SJCRH30 (cell line): Measurements from ENCODE around the gene GAS2. TPM values are rescaled to one million over a fixed set of nuclear protein-coding genes. Genes with fewer than 3 reads are reported as not detected.

Source experiments
- DNase-seq, 2 experiments: peaks; one replicate each; pipeline ENCODE4 v3.0.0-alpha.2; 2015 to 2020
- H3K27ac ChIP-seq: fragments of 250-450 bp; sonication (Bioruptor Pico); 2 replicates; pipeline ENCODE4 v1.5.1; 2020; ENCODE audit warnings: mild to moderate bottlenecking, moderate library complexity
- H3K27me3 ChIP-seq: fragments of 250-450 bp; sonication (Bioruptor Pico); 2 replicates; pipeline ENCODE4 v1.5.1; 2020; ENCODE audit warnings: mild to moderate bottlenecking, moderate library complexity
- H3K36me3 ChIP-seq: fragments of 250-450 bp; sonication (Bioruptor Pico); 2 replicates; pipeline ENCODE4 v1.5.1; 2020; ENCODE audit warnings: mild to moderate bottlenecking, moderate library complexity
- H3K4me1 ChIP-seq: fragments of 250-450 bp; sonication (Bioruptor Pico); 2 replicates; pipeline ENCODE4 v1.5.1; 2020; ENCODE audit warnings: mild to moderate bottlenecking, moderate library complexity
- H3K4me3 ChIP-seq: fragments of 250-450 bp; sonication (Bioruptor Pico); 2 replicates; pipeline ENCODE4 v1.5.1; 2020; ENCODE audit warnings: mild to moderate bottlenecking, moderate library complexity
- H3K9me3 ChIP-seq: fragments of 250-450 bp; sonication (Bioruptor Pico); replicated peaks from 2 replicates; pipeline ENCODE4 v1.5.1; 2020; ENCODE audit warnings: mild to moderate bottlenecking, moderate library complexity
- total RNA-seq: library from RNA; depleted of rRNA; stranded (reverse); fragments of >200 nt; shearing (Covaris generic); gene quantifications from 2 replicates; pipeline ENCODE4 v1.2.3, GENCODE V29; 2014

Gene GAS2
- total RNA-seq, 1 experiment from 2014 or later, result 4.4 TPM

- DNase-seq, result peak in 1 of 2 experiments; percentile 50
- Histone ChIP-seq H3K9me3 (no peaks in the 10 kb centered on the region), H3K27ac (no peak overlapping the region), H3K27me3 (no peaks in the 10 kb centered on the region), H3K4me3 (no peak overlapping the region), H3K4me1 (peaks cover 36% of the 10 kb centered on the region), H3K36me3 (no peaks in the 10 kb centered on the region)
Measured at GRCh38 chr11:22728600-22729389, 62.4 kb downstream of the GAS2 start.

GRCh38 chr11:22730319-22730718 lies 63.9 kb downstream of the GAS2 start:
- H3K27ac ChIP-seq, result no peak overlapping the region
- H3K4me1 ChIP-seq, result peaks cover 42% of the 10 kb centered on the region
- H3K9me3 ChIP-seq, result no peaks in the 10 kb centered on the region
- no peak overlapping the region for H3K4me3 ChIP-seq
- no peaks in the 10 kb centered on the region for H3K27me3 ChIP-seq
- peak in 1 of 2 experiments; percentile 39 for DNase-seq
- H3K36me3 ChIP-seq, result no peaks in the 10 kb centered on the region

GRCh38 chr11:22732588-22732987 lies 66.2 kb downstream of the GAS2 start:
- Histone ChIP-seq H3K27me3 (no peaks in the 10 kb centered on the region), H3K4me1 (peaks cover 42% of the 10 kb centered on the region), H3K4me3 (no peak overlapping the region), H3K9me3 (no peaks in the 10 kb centered on the region), H3K36me3 (no peaks in the 10 kb centered on the region), H3K27ac (no peak overlapping the region)
- no peak for DNase-seq

GRCh38 chr11:22733475-22734248 lies 67.3 kb downstream of the GAS2 start:
- H3K4me3 ChIP-seq, result no peak overlapping the region
- no peaks in the 10 kb centered on the region for H3K27me3 ChIP-seq
- H3K4me1 ChIP-seq, result peaks cover 36% of the 10 kb centered on the region
- H3K36me3 ChIP-seq, result no peaks in the 10 kb centered on the region
- peak overlapping the region; percentile 37; the same call in 1 of the 2 replicates for H3K27ac ChIP-seq
- no peaks in the 10 kb centered on the region for H3K9me3 ChIP-seq
- peak in 1 of 2 experiments; percentile 64 for DNase-seq

- Histone ChIP-seq H3K4me1 (peaks cover 26% of the 10 kb centered on the region), H3K27ac (no peak overlapping the region), H3K9me3 (no peaks in the 10 kb centered on the region), H3K4me3 (no peak overlapping the region), H3K36me3 (no peaks in the 10 kb centered on the region), H3K27me3 (no peaks in the 10 kb centered on the region)
- no peak for DNase-seq
Measured at GRCh38 chr11:22734628-22735345, 68.4 kb downstream of the GAS2 start.

GRCh38 chr11:22742157-22742613 lies 75.8 kb downstream of the GAS2 start:
- H3K27me3 ChIP-seq, result no peaks in the 10 kb centered on the region
- no peak overlapping the region for H3K27ac ChIP-seq
- H3K9me3 ChIP-seq, result no peaks in the 10 kb centered on the region
- no peak for DNase-seq
- H3K4me3 ChIP-seq, result no peak overlapping the region
- H3K36me3 ChIP-seq, result no peaks in the 10 kb centered on the region
- H3K4me1 ChIP-seq, result no peaks in the 10 kb centered on the region

- H3K27ac ChIP-seq, result no peak overlapping the region
- H3K9me3 ChIP-seq, result no peaks in the 10 kb centered on the region
- H3K27me3 ChIP-seq, result no peaks in the 10 kb centered on the region
- H3K4me1 ChIP-seq, result peaks cover 11% of the 10 kb centered on the region
- no peak for DNase-seq
- H3K4me3 ChIP-seq, result no peak overlapping the region
- no peaks in the 10 kb centered on the region for H3K36me3 ChIP-seq
Measured at GRCh38 chr11:22749536-22749935, 83.1 kb downstream of the GAS2 start.

- no peak overlapping the region for H3K4me3 ChIP-seq
- DNase-seq, result peak; percentile 6 to 51
- H3K36me3 ChIP-seq, result no peaks in the 10 kb centered on the region
- no peaks in the 10 kb centered on the region for H3K27me3 ChIP-seq
- H3K9me3 ChIP-seq, result no peaks in the 10 kb centered on the region
- peaks cover 11% of the 10 kb centered on the region for H3K4me1 ChIP-seq
- H3K27ac ChIP-seq, result no peak overlapping the region
Measured at GRCh38 chr11:22752908-22753310, 86.5 kb downstream of the GAS2 start.

- H3K36me3 ChIP-seq, result no peaks in the 10 kb centered on the region
- no peak overlapping the region for H3K4me3 ChIP-seq
- H3K4me1 ChIP-seq, result peaks cover 11% of the 10 kb centered on the region
- H3K9me3 ChIP-seq, result no peaks in the 10 kb centered on the region
- no peak for DNase-seq
- H3K27me3 ChIP-seq, result no peaks in the 10 kb centered on the region
- H3K27ac ChIP-seq, result no peak overlapping the region
Measured at GRCh38 chr11:22753416-22753815, 87.0 kb downstream of the GAS2 start.

- Histone ChIP-seq H3K4me3 (no peak overlapping the region), H3K27me3 (no peaks in the 10 kb centered on the region), H3K9me3 (no peaks in the 10 kb centered on the region), H3K4me1 (peaks cover 17% of the 10 kb centered on the region), H3K36me3 (no peaks in the 10 kb centered on the region), H3K27ac (no peak overlapping the region)
- DNase-seq, result no peak
Measured at GRCh38 chr11:22761066-22761465, 94.7 kb downstream of the GAS2 start.

GRCh38 chr11:22763166-22763565 lies 96.8 kb downstream of the GAS2 start:
- no peaks in the 10 kb centered on the region for H3K9me3 ChIP-seq
- no peak overlapping the region for H3K27ac ChIP-seq
- H3K27me3 ChIP-seq, result no peaks in the 10 kb centered on the region
- peaks cover 17% of the 10 kb centered on the region for H3K4me1 ChIP-seq
- H3K36me3 ChIP-seq, result no peaks in the 10 kb centered on the region
- H3K4me3 ChIP-seq, result no peak overlapping the region
- DNase-seq, result peak in 1 of 2 experiments; percentile 34

- H3K4me1 ChIP-seq, result peaks cover 17% of the 10 kb centered on the region
- no peaks in the 10 kb centered on the region for H3K9me3 ChIP-seq
- H3K27ac ChIP-seq, result no peak overlapping the region
- no peak overlapping the region for H3K4me3 ChIP-seq
- H3K36me3 ChIP-seq, result no peaks in the 10 kb centered on the region
- no peaks in the 10 kb centered on the region for H3K27me3 ChIP-seq
- no peak for DNase-seq
Measured at GRCh38 chr11:22764735-22765134, 98.3 kb downstream of the GAS2 start.

- Histone ChIP-seq H3K27ac (no peak overlapping the region), H3K36me3 (no peaks in the 10 kb centered on the region), H3K27me3 (no peaks in the 10 kb centered on the region), H3K9me3 (no peaks in the 10 kb centered on the region), H3K4me3 (no peak overlapping the region), H3K4me1 (no peaks in the 10 kb centered on the region)
- no peak for DNase-seq
Measured at GRCh38 chr11:22768281-22768680, 101.9 kb downstream of the GAS2 start.

- Histone ChIP-seq H3K4me1 (no peaks in the 10 kb centered on the region), H3K27ac (no peak overlapping the region), H3K4me3 (no peak overlapping the region), H3K9me3 (no peaks in the 10 kb centered on the region), H3K36me3 (no peaks in the 10 kb centered on the region), H3K27me3 (no peaks in the 10 kb centered on the region)
- no peak for DNase-seq
Measured at GRCh38 chr11:22769081-22769480, 102.7 kb downstream of the GAS2 start.

GRCh38 chr11:22774716-22775115 lies 108.3 kb downstream of the GAS2 start:
- Histone ChIP-seq H3K27me3 (no peaks in the 10 kb centered on the region), H3K4me3 (no peak overlapping the region), H3K9me3 (no peaks in the 10 kb centered on the region), H3K36me3 (no peaks in the 10 kb centered on the region), H3K4me1 (no peaks in the 10 kb centered on the region), H3K27ac (no peak overlapping the region)
- DNase-seq, result no peak
